GM08714 (cell line): Measurements from ENCODE around the gene ITPRID1.

Source experiments
- H3K4me3 ChIP-seq: fragments of 200-500 bp; sonication (Bioruptor generic); 2 replicates; pipeline ENCODE4 v1.5.1; 2014; ENCODE audit warnings: mild to moderate bottlenecking, low read length, inconsistent platforms
- ZNF274 ChIP-seq: IDR thresholded peaks from 2 replicates; pipeline ENCODE4 v1.6.1; 2012; ENCODE audit warnings: mild to moderate bottlenecking, low read depth, low read length

Gene ITPRID1

DNA sequence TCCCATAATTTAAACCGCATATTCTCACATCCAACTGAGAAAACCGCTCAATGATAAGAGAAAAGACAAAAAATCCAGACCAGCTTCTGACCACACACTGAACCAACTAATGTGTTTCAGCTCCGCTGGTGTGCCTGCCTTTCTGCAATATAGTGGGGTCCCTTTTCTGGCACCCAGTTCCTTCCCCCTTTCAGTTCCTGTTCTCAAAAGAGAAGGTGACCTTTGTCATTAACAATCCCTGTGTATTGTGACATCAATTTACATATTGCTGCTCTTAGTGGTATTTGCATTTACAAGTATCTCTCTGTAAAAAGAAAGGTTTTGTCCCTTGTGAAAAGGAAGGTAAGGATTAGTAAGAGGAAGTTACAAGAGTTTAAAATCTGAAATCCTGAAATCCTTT lies 174.5 kb downstream of the ITPRID1 start:
- TF ChIP-seq ZNF274 = no peak
- H3K4me3 ChIP-seq = no peak overlapping the region

- TF ChIP-seq ZNF274 = no peak
- no peak overlapping the region for H3K4me3 ChIP-seq
These were observed 175.1 kb downstream of the ITPRID1 start for GRCh38 chr7:31688996-31689395.

- no peak for TF ChIP-seq ZNF274
These were observed 177.0 kb downstream of the ITPRID1 start for GRCh38 chr7:31690935-31691334.

DNA sequence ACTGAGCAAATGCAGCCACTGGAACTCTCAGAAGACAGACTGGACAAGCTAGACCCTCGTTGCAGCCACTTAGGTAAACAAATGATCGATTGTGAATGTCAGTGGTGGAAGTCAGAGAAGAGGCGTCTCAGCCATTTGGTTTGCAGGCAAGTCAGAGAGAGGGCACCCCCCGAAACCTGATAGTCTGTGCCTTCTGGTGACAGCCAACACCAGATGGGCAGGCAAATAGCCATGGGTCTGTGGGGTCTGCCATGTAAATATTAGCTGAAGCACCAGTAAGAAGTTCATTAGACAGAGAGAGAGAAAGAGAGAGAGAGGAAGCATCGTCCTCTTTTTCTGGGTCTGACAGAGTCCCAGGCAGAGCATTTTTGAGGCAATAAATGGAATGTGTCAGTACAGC lies 178.6 kb downstream of the ITPRID1 start:
- H3K4me3 ChIP-seq = no peak overlapping the region
- TF ChIP-seq ZNF274 = no peak

More at GRCh38 chr7:31690935-31691334, 177.0 kb downstream of the ITPRID1 start:
- no peak overlapping the region for H3K4me3 ChIP-seq

DNA sequence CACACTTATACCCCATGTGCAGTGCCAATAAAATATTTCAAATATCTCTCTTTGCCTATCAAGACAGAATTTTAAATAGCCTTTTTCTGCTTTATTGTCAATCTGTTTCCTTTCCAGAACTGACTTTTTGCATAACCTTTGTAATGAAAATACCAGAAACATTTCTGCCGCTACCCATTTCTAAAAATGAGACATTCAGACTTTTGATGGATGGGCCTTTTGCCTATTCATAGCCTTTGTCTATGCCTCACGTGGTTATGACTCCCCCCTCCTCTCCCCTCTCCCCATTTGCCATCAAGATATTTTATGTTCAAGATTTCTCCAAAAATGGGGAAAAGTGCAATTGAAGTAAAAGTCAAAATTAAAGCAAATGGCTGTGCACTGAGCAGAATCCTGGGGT lies 179.0 kb downstream of the ITPRID1 start:
- no peak overlapping the region for H3K4me3 ChIP-seq
- TF ChIP-seq ZNF274 = no peak

DNA sequence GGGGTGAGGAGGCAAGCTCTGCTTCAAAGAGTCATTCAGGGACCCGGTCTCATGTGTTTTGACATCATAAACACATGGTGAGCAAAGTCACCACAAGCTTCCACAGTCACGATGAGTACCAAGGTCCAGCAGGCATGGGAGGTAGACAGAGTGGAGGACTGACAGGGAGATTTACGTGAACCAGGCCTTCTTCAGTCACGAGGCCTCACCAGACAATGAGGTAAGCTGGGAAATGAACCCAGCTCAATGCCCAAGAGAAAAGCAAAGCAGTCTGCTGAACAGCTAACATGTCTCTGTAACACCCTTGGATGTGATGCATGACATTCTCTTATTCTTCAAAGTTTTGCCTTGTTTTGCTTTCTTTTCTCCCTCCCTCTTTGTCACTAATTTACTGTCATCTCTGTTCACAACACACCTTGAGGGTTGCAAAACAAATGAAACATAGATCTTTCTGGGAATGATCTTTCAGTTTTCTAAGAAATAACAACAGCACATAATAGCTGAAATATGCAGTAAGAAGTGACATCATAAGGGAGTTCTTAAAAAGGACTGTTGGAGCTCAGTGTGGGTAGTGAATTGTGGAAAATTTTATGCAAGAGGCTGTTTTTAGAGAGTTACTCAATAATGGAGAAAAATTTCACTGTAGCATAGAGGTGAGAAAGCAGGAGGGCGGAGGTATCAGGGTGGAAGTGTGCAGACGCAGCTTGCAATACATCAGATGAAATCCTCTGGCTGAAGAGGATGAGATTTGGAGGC lies 182.1 kb downstream of the ITPRID1 start:
- no peak for TF ChIP-seq ZNF274
- H3K4me3 ChIP-seq = no peak overlapping the region

GRCh38 chr7:31699050-31699449 lies 185.2 kb downstream of the ITPRID1 start:
- no peak for TF ChIP-seq ZNF274

DNA sequence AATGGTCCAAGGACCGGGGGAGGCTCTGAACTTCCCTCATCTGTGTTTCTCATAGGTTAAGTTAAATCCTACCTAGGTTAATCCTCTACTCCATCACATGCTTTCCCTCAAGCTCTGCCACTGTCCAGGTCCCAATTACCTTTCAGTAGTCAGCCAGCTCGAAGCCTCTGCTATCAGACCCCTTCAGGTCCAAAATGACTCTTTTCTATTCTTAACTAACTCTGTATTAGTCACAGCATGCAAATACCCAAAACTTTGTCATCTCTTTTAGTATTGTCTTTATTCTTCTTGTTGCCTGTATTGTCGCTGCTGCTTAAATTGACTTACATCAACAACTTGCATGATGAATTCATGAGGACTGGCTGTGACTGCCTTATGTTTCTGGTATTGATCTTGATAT lies 188.5 kb downstream of the ITPRID1 start:
- TF ChIP-seq ZNF274 = no peak
- H3K4me3 ChIP-seq = no peak overlapping the region

More at GRCh38 chr7:31699050-31699449, 185.2 kb downstream of the ITPRID1 start:
- H3K4me3 ChIP-seq = no peak overlapping the region

DNA sequence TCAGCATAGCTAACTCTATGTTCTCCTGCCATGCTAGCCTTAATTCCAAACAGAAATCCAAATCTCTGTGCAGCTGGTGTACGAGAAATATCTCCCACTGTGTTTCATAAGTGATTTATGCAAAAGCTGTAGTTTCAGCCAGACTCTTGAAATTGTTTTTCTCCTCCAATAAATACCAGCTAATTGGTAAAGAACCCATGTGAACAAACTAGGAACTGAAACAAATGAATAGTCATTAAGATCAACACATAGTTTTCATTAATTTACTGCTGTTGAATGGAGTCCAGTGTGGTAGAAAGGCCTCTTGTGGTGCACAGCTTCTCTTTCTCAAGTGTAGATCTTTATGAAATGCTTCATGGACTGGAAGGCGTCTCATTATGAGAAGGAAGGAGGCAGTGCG lies 191.5 kb downstream of the ITPRID1 start:
- TF ChIP-seq ZNF274 = no peak
- H3K4me3 ChIP-seq = no peak overlapping the region

DNA sequence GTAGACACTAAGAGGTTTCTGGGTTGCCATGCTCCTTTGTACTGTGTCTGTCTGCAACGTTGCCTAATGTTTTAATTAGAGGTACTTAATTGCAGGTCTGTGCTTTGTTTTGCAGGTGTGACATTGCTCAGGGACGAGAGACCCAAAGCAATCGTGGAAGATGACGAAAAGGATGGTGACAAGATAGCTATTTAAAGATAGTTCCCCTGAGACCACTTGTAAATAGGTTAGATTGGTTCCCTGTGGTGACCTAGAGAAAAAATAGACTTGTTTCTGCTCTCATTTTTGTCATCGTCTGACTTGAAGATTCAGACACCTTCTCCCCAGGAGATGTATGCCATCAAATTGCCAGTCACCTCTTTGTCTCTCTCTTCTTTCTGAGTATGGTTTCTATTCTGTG lies 193.2 kb downstream of the ITPRID1 start:
- TF ChIP-seq ZNF274 = no peak
- H3K4me3 ChIP-seq = no peak overlapping the region
